Tibial nerve (tissue), 3 donors: ENCODE data around the gene ZNF746.

Experiments
- CTCF ChIP-seq, 5 experiments: fragments of 200-600 bp in 3 of 5; fragments of 450-650 bp in 2 of 5; sonication (generic) in 3 of 5; IDR thresholded peaks; one replicate each; pipeline ENCODE4 v1.5.1; 2016 to 2019; ENCODE audit warnings: antibody characterized with exemption in 5 of 5, mild to moderate bottlenecking in 3 of 5, moderate library complexity in 2 of 5
- POLR2A ChIP-seq, 2 donors: fragments of 450-650 bp; IDR thresholded peaks; one replicate each; pipeline ENCODE4 v1.6.1; 2017; ENCODE audit warnings: antibody characterized with exemption in 2 of 2, mild to moderate bottlenecking in 2 of 2, moderate library complexity in 2 of 2

- TF ChIP-seq POLR2A (IDR thresholded peaks at IDR 0.05): no peak
- no peak for TF ChIP-seq CTCF (IDR thresholded peaks at IDR 0.05)
Measured at GRCh38 chr7:149462101-149462520, 35.5 kb downstream of the ZNF746 start.
